DMS153 treated with DMSO at 0.1 percent for 48 hours (cell line): Measurements from ENCODE around the gene GNG3.
"Not testable (repeated sequence)": the region's sequence is repeated elsewhere in the genome, so short reads cannot be mapped to it uniquely, and the experiment has no call there.

Experiments used
- DNase-seq: peaks from one replicate; lab custom pipeline; 2025; ENCODE audit not compliant: unreplicated experiment; lab: John Stamatoyannopoulos, UW

Gene GNG3

GRCh38 chr11:62687508-62688396 is 19.7 kb upstream of the GNG3 start:
- no peak for DNase-seq

- no peak for DNase-seq
These were observed 19.0 kb upstream of the GNG3 start for GRCh38 chr11:62688491-62688890.

- no peak for DNase-seq
These were observed 17.9 kb upstream of the GNG3 start, which contains the start of gene LRRN4CL for GRCh38 chr11:62689421-62690183. Gene LRRN4CL (minus strand): TSS chr11:62689530. CDS start chr11:62688508, 1,022 bp downstream.

GRCh38 chr11:62693624-62694023 is 13.9 kb upstream of the GNG3 start:
- DNase-seq, result not testable (repeated sequence)

GRCh38 chr11:62694455-62695167 is 12.9 kb upstream of the GNG3 start:
- peak; percentile 44 for DNase-seq

- DNase-seq, result no peak
These were observed 5.2 kb upstream of the GNG3 start for GRCh38 chr11:62702246-62702645.

GRCh38 chr11:62703921-62704320 is 3.6 kb upstream of the GNG3 start:
- not testable (repeated sequence) for DNase-seq

GRCh38 chr11:62705413-62705812 is 2.1 kb upstream of the GNG3 start:
- no peak for DNase-seq

- DNase-seq, result peak; percentile 88
These were observed 1.3 kb upstream of the GNG3 start for GRCh38 chr11:62705880-62706849.

GRCh38 chr11:62706850-62707247 is 627 bp upstream of the GNG3 start:
- no peak for DNase-seq

GRCh38 chr11:62708392-62708791 is 916 bp downstream of the GNG3 start:
- DNase-seq, result no peak

- peak; percentile 62 for DNase-seq
These were observed 1.3 kb downstream of the GNG3 start for GRCh38 chr11:62708793-62709192.

- peak; percentile 99 for DNase-seq
These were observed 1.9 kb downstream of the GNG3 start for GRCh38 chr11:62709247-62710000.

GRCh38 chr11:62710001-62710345 is 2.5 kb downstream of the GNG3 start:
- no peak for DNase-seq

GRCh38 chr11:62712276-62712812 is 4.9 kb downstream of the GNG3 start:
- no peak for DNase-seq

GRCh38 chr11:62712861-62713260 is 5.4 kb downstream of the GNG3 start:
- DNase-seq, result no peak

- DNase-seq, result no peak
These were observed 5.9 kb downstream of the GNG3 start for GRCh38 chr11:62713343-62713742.

- DNase-seq, result no peak
These were observed 8.0 kb downstream of the GNG3 start for GRCh38 chr11:62715150-62716130.
